Measurements from ENCODE around the gene SPACA6.

- no peak for TF ChIP-seq CTCF (conservative IDR thresholded peaks at IDR 0.05 in 1 of 2, IDR thresholded peaks at IDR 0.05 in 1 of 2; ENCODE audit: extremely low read depth in 1 of 2, insufficient read depth in 1 of 2, low read depth in 1 of 2, low read length in 2 of 2)
- TF ChIP-seq EZH2 (IDR thresholded peaks at IDR 0.05; ENCODE audit: borderline replicate concordance, low read length), result no peak
Observed at GRCh38 chr19:51733742-51734522, 40.8 kb downstream of the SPACA6 start.
